HG03432 (cell line): ENCODE measurements around the gene IMPACT.

ENCODE experiments used
- ATAC-seq: cut with Tn5 transposase; IDR thresholded peaks from one replicate; pipeline ENCODE4 v1.9.1; 2021; ENCODE audit warnings: mild to moderate bottlenecking, moderate library complexity; ENCODE audit not compliant: unreplicated experiment

The IMPACT gene

GRCh38 chr18:24426398-24427294 is at the start of gene IMPACT:
TSS of gene IMPACT (plus strand) at chr18:24426670. CDS start at chr18:24426757, 87 bp downstream.
- ATAC-seq = peak; percentile 96

GRCh38 chr18:24378598-24378997 is 47.9 kb upstream of the IMPACT start:
- no peak for ATAC-seq

- no peak for ATAC-seq
Observed at GRCh38 chr18:24380163-24380747, 46.2 kb upstream of the IMPACT start.

- no peak for ATAC-seq
Observed at GRCh38 chr18:24381126-24381525, 45.3 kb upstream of the IMPACT start.

GRCh38 chr18:24386681-24387080 is 39.8 kb upstream of the IMPACT start:
- no peak for ATAC-seq

- ATAC-seq = no peak
Observed at GRCh38 chr18:24388957-24389356, 37.5 kb upstream of the IMPACT start.

- ATAC-seq = no peak
Observed at GRCh38 chr18:24395049-24395795, 31.2 kb upstream of the IMPACT start.

GRCh38 chr18:24396082-24396633 is 30.3 kb upstream of the IMPACT start:
- no peak for ATAC-seq

- peak; percentile 35 for ATAC-seq
Observed at GRCh38 chr18:24397131-24397693, 29.3 kb upstream of the IMPACT start.

- ATAC-seq = peak; percentile 69
Observed at GRCh38 chr18:24397694-24398368, 28.6 kb upstream of the IMPACT start, which contains the start of gene OSBPL1A. TSS of gene OSBPL1A (minus strand) at chr18:24397824. CDS start at chr18:24377533, 20,291 bp downstream.

- no peak for ATAC-seq
Observed at GRCh38 chr18:24398540-24398939, 27.9 kb upstream of the IMPACT start.

GRCh38 chr18:24400587-24400986 is 25.9 kb upstream of the IMPACT start:
- no peak for ATAC-seq

- ATAC-seq = no peak
Observed at GRCh38 chr18:24402209-24402785, 24.2 kb upstream of the IMPACT start.

- ATAC-seq = no peak
Observed at GRCh38 chr18:24403076-24403475, 23.4 kb upstream of the IMPACT start.

GRCh38 chr18:24404591-24404990 is 21.9 kb upstream of the IMPACT start:
- no peak for ATAC-seq

GRCh38 chr18:24408496-24408895 is 18.0 kb upstream of the IMPACT start:
- ATAC-seq = no peak

GRCh38 chr18:24413148-24413547 is 13.3 kb upstream of the IMPACT start:
- ATAC-seq = no peak

- peak; percentile 80 for ATAC-seq
Observed at GRCh38 chr18:24414349-24415003, 12.0 kb upstream of the IMPACT start.

GRCh38 chr18:24417480-24417879 is 9.0 kb upstream of the IMPACT start:
- no peak for ATAC-seq
